A673 (cell line): ENCODE results near the gene DNAAF8. TPM values are rescaled to one million over a fixed set of nuclear protein-coding genes. Genes with fewer than 3 reads are reported as not detected.

ENCODE experiments used
- BruUV-seq: library from RNA; stranded (reverse); fragments of 400-500 nt; replicated peaks from 2 replicates; lab custom pipeline; 2021; lab: Mats Ljungman, UMichigan
- CTCF ChIA-PET: fragments of 300-600 bp; sonication (Branson Sonifier 250); formaldehyde crosslinking; loops from one replicate; lab custom pipeline; 2022; ENCODE audit warnings: antibody characterized with exemption; lab: Charles Lee
- POLR2A ChIA-PET: fragments of 300-600 bp; sonication (Branson Sonifier 250); formaldehyde crosslinking; loops from one replicate; lab custom pipeline; 2022; ENCODE audit warnings: antibody characterized with exemption; ENCODE audit not compliant: low non-redundant PET; lab: Charles Lee
- DNase-seq: peaks from one replicate; pipeline ENCODE4 v3.0.0-alpha.2; 2015; ENCODE audit warnings: low spot score
- H3K27ac ChIP-seq: fragments of 200-600 bp; sonication (generic); 2 replicates; pipeline ENCODE4 v1.5.1; 2016; ENCODE audit warnings: mixed run types, low read depth, mild to moderate bottlenecking, mixed read lengths, antibody characterized with exemption, low read length; ENCODE audit not compliant: poor library complexity, severe bottlenecking
- H3K27me3 ChIP-seq: fragments of 200-600 bp; sonication (generic); replicated peaks from 2 replicates; pipeline ENCODE4 v1.6.1; 2017; ENCODE audit warnings: mixed run types, low read depth, mild to moderate bottlenecking, mixed read lengths, antibody characterized with exemption, low read length; ENCODE audit not compliant: insufficient read depth, poor library complexity
- H3K36me3 ChIP-seq: fragments of 200-600 bp; sonication (generic); 2 replicates; pipeline ENCODE4 v1.6.1; 2016; ENCODE audit warnings: mixed run types, mild to moderate bottlenecking, mixed read lengths, antibody characterized with exemption, low read length; ENCODE audit not compliant: insufficient read depth, poor library complexity, severe bottlenecking
- H3K4me1 ChIP-seq: fragments of 200-600 bp; sonication (generic); 2 replicates; pipeline ENCODE4 v1.6.1; 2017; ENCODE audit warnings: mixed run types, mild to moderate bottlenecking, mixed read lengths, antibody characterized with exemption, low read length; ENCODE audit not compliant: insufficient read depth, poor library complexity, severe bottlenecking
- H3K4me3 ChIP-seq: fragments of 200-600 bp; sonication (generic); 2 replicates; pipeline ENCODE4 v1.5.1; 2016; ENCODE audit warnings: low read depth, mixed run types, mild to moderate bottlenecking, mixed read lengths, low read length; ENCODE audit not compliant: poor library complexity, severe bottlenecking
- H3K9me3 ChIP-seq: fragments of 200-600 bp; sonication (generic); 2 replicates; pipeline ENCODE4 v1.6.1; 2016; ENCODE audit warnings: mixed run types, low read depth, mild to moderate bottlenecking, mixed read lengths, antibody characterized with exemption, low read length; ENCODE audit not compliant: poor library complexity, severe bottlenecking
- CTCF ChIP-seq: fragments of 300-800, 200-600 bp; sonication (generic); conservative IDR thresholded peaks from 2 replicates; pipeline ENCODE4 v1.5.1; 2017; ENCODE audit warnings: low read depth, mild to moderate bottlenecking, antibody characterized with exemption, low read length, moderate library complexity, mixed read lengths
- EZH2 ChIP-seq: fragments of 200-600 bp; sonication (generic); IDR thresholded peaks from 2 replicates; pipeline ENCODE4 v1.6.1; 2017; ENCODE audit warnings: borderline replicate concordance, low read depth, mild to moderate bottlenecking, mixed read lengths, antibody characterized with exemption, low read length; ENCODE audit not compliant: poor library complexity, severe bottlenecking
- intact Hi-C: fragments of 100-400 bp; cut with micrococcal nuclease; formaldehyde crosslinking; loops from one replicate; pipeline ENCODE4 v1.10.0; 2022; ENCODE audit not compliant: unreplicated experiment
- total RNA-seq: library from RNA; stranded (reverse); gene quantifications from 2 replicates; pipeline ENCODE4 v1.2.3, GENCODE V29; 2021

DNAAF8 gene
- total RNA-seq, 1 experiment from 2014 or later: 0.15 TPM

DNA sequence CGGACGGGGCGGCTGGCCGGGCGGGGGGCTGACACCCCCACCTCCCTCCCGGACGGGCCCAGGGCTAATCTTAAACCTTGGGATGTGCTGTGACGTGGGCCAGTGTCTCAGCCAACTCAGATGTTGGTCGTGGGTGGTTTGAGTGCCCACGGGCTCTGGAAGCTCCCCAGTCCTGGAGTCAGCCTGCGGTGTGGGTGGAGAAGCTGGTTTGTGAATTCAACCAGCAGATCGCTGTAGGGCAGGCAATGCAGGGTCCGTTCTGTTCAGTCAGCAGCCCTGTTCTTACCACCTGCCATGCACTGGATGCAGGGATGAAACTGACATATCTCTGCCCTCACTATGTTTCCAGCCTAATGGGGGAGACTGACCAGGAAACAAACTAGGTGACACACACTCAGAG is 40.7 kb downstream of the DNAAF8 start:
- no peaks in the 10 kb centered on the region for H3K4me1 ChIP-seq
- intact Hi-C loops: no loop called here
- no peak overlapping the region for H3K4me3 ChIP-seq
- no TSS peak for BruUV-seq
- no peak for DNase-seq
- POLR2A ChIA-PET: no interaction called here
- TF ChIP-seq CTCF: no peak
- TF ChIP-seq EZH2: no peak
- H3K9me3 ChIP-seq: no peaks in the 10 kb centered on the region
- CTCF ChIA-PET: no interaction called here
- no peaks in the 10 kb centered on the region for H3K27me3 ChIP-seq
- no peaks in the 10 kb centered on the region for H3K36me3 ChIP-seq
- no peak overlapping the region for H3K27ac ChIP-seq

- no peak overlapping the region for H3K27ac ChIP-seq
- ChIA-PET POLR2A (no interaction called here), CTCF (no interaction called here)
- no TSS peak for BruUV-seq
- no peak for TF ChIP-seq CTCF
- no peak for TF ChIP-seq EZH2
- H3K4me3 ChIP-seq: no peak overlapping the region
- H3K4me1 ChIP-seq: no peaks in the 10 kb centered on the region
- DNase-seq: no peak
- no peaks in the 10 kb centered on the region for H3K9me3 ChIP-seq
- no peaks in the 10 kb centered on the region for H3K27me3 ChIP-seq
- no peaks in the 10 kb centered on the region for H3K36me3 ChIP-seq
- intact Hi-C loops: no loop called here
These were observed 41.9 kb downstream of the DNAAF8 start for GRCh38 chr16:4776141-4776705.

- H3K27me3 ChIP-seq: no peaks in the 10 kb centered on the region
- H3K9me3 ChIP-seq: no peaks in the 10 kb centered on the region
- DNase-seq: no peak
- TF ChIP-seq CTCF (no peak), EZH2 (no peak)
- no peak overlapping the region for H3K4me3 ChIP-seq
- ChIA-PET CTCF (no interaction called here), POLR2A (interaction anchor here (0.7 kb wide), 1 partner anchor 13 kb away, joined by 3 read pairs; no protein-coding TSS in a partner anchor)
- H3K4me1 ChIP-seq: no peaks in the 10 kb centered on the region
- BruUV-seq: no TSS peak
- intact Hi-C loops: no loop called here
- no peaks in the 10 kb centered on the region for H3K36me3 ChIP-seq
- H3K27ac ChIP-seq: no peak overlapping the region
These were observed 43.2 kb downstream of the DNAAF8 start for GRCh38 chr16:4777339-4778049.
